Cardiac fibroblast (primary cell): ENCODE data around the gene FAM222B.
"Not testable (repeated sequence)": the region's sequence is repeated elsewhere in the genome, so short reads cannot be mapped to it uniquely, and the experiment has no call there.

ENCODE experiments used
- DNase-seq, 2 donors: peaks; one replicate each; pipeline versions ENCODE4 v3.0.0 to v3.0.0-alpha.2; 2010; ENCODE audit warnings: low read depth in 2 of 2
- H3K4me3 ChIP-seq, 2 donors: replicated peaks in 1 of 2; 1 replicate in 1 of 2; 2 replicates in 1 of 2; pipeline ENCODE4 v1.5.1; 2011; ENCODE audit warnings: low read depth in 2 of 2, low read length in 2 of 2, mild to moderate bottlenecking in 2 of 2, moderate library complexity in 1 of 2
- CTCF ChIP-seq: IDR thresholded peaks from one replicate; pipeline ENCODE4 v1.5.1; 2011; ENCODE audit warnings: low read depth, mild to moderate bottlenecking, low read length, inconsistent platforms

Gene FAM222B

GRCh38 chr17:28738680-28739384, 103.8 kb downstream of the FAM222B start:
- TF ChIP-seq CTCF, result no peak
- no peak for DNase-seq

GRCh38 chr17:28737770-28738679, 104.6 kb downstream of the FAM222B start:
- no peak for DNase-seq
- H3K4me3 ChIP-seq, result no peak overlapping the region
- TF ChIP-seq CTCF, result no peak

More at GRCh38 chr17:28738680-28739384, 103.8 kb downstream of the FAM222B start:
- H3K4me3 ChIP-seq, result no peak overlapping the region

DNA sequence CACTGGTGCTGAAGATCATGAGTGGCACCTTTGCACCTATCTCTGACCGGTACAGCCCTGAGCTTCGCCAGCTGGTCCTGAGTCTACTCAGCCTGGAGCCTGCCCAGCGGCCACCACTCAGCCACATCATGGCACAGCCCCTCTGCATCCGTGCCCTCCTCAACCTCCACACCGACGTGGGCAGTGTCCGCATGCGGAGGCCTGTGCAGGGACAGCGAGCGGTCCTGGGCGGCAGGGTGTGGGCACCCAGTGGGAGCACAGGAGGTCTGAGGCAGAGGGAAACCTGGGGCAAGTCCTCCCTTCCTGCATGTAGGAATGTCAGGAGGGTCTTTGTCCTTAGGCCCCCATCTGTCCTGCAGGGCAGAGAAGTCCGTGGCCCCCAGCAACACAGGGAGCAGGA, 105.3 kb downstream of the FAM222B start:
- no peak overlapping the region for H3K4me3 ChIP-seq
- no peak for TF ChIP-seq CTCF
- DNase-seq, result no peak

- H3K4me3 ChIP-seq, DNase-seq: not testable (repeated sequence)
Observed at GRCh38 chr17:28735913-28736769, 106.4 kb downstream of the FAM222B start.

DNA sequence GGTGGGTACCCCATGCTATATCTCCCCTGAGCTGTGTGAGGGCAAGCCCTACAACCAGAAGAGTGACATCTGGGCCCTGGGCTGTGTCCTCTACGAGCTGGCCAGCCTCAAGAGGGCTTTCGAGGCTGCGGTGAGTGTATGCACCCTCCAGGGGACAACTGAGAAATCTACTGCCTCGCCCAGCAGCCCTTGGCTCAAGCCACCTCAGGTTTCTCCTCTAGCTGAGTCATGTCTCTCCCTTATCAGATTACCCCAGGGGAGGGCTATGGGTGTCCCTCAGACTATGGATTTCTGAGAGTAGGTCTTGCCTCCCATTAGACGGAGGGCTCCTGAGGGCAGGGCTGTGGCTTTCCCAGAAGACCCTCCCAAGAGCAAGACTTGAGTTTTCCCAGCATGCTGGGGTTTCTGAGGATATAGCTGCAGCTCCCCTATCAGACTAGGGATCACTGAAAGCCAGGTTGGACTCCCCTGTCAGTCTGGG, 107.3 kb downstream of the FAM222B start:
- no peak for TF ChIP-seq CTCF
- no peak for DNase-seq
- no peak overlapping the region for H3K4me3 ChIP-seq

GRCh38 chr17:28734712-28735241, 107.8 kb downstream of the FAM222B start:
- no peak for DNase-seq
- TF ChIP-seq CTCF, result no peak
- no peak overlapping the region for H3K4me3 ChIP-seq
